PC-3 (cell line): Measurements from ENCODE around the gene KCNG2. TPM values are rescaled to one million over a fixed set of nuclear protein-coding genes. Genes with fewer than 3 reads are reported as not detected.

Experiments
- ATAC-seq: fragments of 200-7000 bp; cut with Tn5 transposase; 2 replicates; pipeline ENCODE4 v1.9.1; 2020; ENCODE audit warnings: mild to moderate bottlenecking, moderate library complexity
- BruUV-seq: library from RNA; stranded (reverse); fragments of 400-500 nt; replicated peaks from 2 replicates; lab custom pipeline; 2021; lab: Mats Ljungman, UMichigan
- CTCF ChIA-PET: fragments of 300-600 bp; sonication (Branson Sonifier 250); formaldehyde crosslinking; loops from one replicate; lab custom pipeline; 2022; ENCODE audit warnings: antibody characterized with exemption; lab: Charles Lee
- POLR2A ChIA-PET: fragments of 300-600 bp; sonication (Branson Sonifier 250); formaldehyde crosslinking; loops from one replicate; lab custom pipeline; 2022; ENCODE audit warnings: antibody characterized with exemption; ENCODE audit not compliant: unreplicated experiment; lab: Charles Lee
- DNase-seq: peaks from one replicate; pipeline ENCODE4 v3.0.0-alpha.2; 2015
- H2AFZ ChIP-seq: fragments of 300-600 bp; sonication (generic); 2 replicates; pipeline ENCODE4 v1.6.0; 2016; ENCODE audit warnings: antibody characterized with exemption, low read length
- H3F3A ChIP-seq: fragments of 300-600 bp; sonication (generic); one replicate; pipeline ENCODE4 v1.6.0; 2017; ENCODE audit warnings: antibody characterized with exemption, low read length, control low read depth, mild to moderate bottlenecking; ENCODE audit not compliant: unreplicated experiment
- H3K27ac ChIP-seq: fragments of 300-600 bp; sonication (generic); 2 replicates; pipeline ENCODE4 v1.5.1; 2016; ENCODE audit warnings: mild to moderate bottlenecking, low read length
- H3K27me3 ChIP-seq: fragments of 300-600 bp; sonication (generic); 2 replicates; pipeline ENCODE4 v1.6.1; 2016; ENCODE audit warnings: low read length, mixed read lengths
- H3K36me3 ChIP-seq: fragments of 300-600 bp; sonication (generic); 2 replicates; pipeline ENCODE4 v1.6.1; 2016; ENCODE audit warnings: low read depth, mixed run types, low read length, mixed read lengths
- H3K4me1 ChIP-seq: fragments of 300-600 bp; sonication (generic); 2 replicates; pipeline ENCODE4 v1.5.1; 2016; ENCODE audit warnings: low read length; ENCODE audit not compliant: insufficient read depth
- H3K4me2 ChIP-seq: fragments of 300-600 bp; sonication (generic); 2 replicates; pipeline ENCODE4 v1.6.0; 2016; ENCODE audit warnings: low read length
- H3K4me3 ChIP-seq: fragments of 300-600 bp; sonication (generic); 2 replicates; pipeline ENCODE4 v1.5.1; 2016; ENCODE audit warnings: mild to moderate bottlenecking, low read length, mixed read lengths
- H3K79me2 ChIP-seq: fragments of 300-600 bp; sonication (generic); 2 replicates; pipeline ENCODE4 v1.6.1; 2017; ENCODE audit warnings: low read length, mixed read lengths
- H3K9ac ChIP-seq: fragments of 300-600 bp; sonication (generic); 2 replicates; pipeline ENCODE4 v1.6.0; 2016; ENCODE audit warnings: mild to moderate bottlenecking, low read length
- H3K9me2 ChIP-seq: fragments of 300-600 bp; sonication (generic); replicated peaks from 2 replicates; pipeline ENCODE4 v1.6.1; 2016; ENCODE audit warnings: mixed run types, low read length, mixed read lengths
- H3K9me3 ChIP-seq: fragments of 300-600 bp; sonication (generic); 2 replicates; pipeline ENCODE4 v1.6.1; 2016; ENCODE audit warnings: low read length, mixed read lengths
- H4K20me1 ChIP-seq: fragments of 300-600 bp; sonication (generic); 2 replicates; pipeline ENCODE4 v1.6.1; 2016; ENCODE audit warnings: low read length, mixed read lengths
- EZH2 ChIP-seq: fragments of 300-600 bp; sonication (generic); IDR thresholded peaks from one replicate; pipeline ENCODE4 v1.6.1; 2017; ENCODE audit warnings: antibody characterized with exemption, mild to moderate bottlenecking, low read length; ENCODE audit not compliant: unreplicated experiment
- EZH2phosphoT487 ChIP-seq: fragments of 300-600 bp; sonication (generic); IDR thresholded peaks from 2 replicates; pipeline ENCODE4 v1.6.1; 2018; ENCODE audit warnings: mild to moderate bottlenecking, antibody characterized with exemption, low read length, borderline replicate concordance
- intact Hi-C: fragments of 100-400 bp; cut with micrococcal nuclease; formaldehyde crosslinking; loops from 2 replicates; pipeline ENCODE4 v1.9.0; 2023
- total RNA-seq: library from RNA; depleted of rRNA; stranded (reverse); fragments of >200 nt; gene quantifications from 2 replicates; pipeline ENCODE4 v1.2.3, GENCODE V29; 2014
- TF ChIP-seq, protein P1 (sequence below): fragments of 300-600 bp; sonication (generic); conservative IDR thresholded peaks from 2 replicates; pipeline ENCODE4 v1.5.1; 2017; ENCODE audit warnings: antibody characterized with exemption, low read depth, mild to moderate bottlenecking, low read length

KCNG2 gene
- total RNA-seq, 1 experiment from 2014 or later, result not detected

DNA sequence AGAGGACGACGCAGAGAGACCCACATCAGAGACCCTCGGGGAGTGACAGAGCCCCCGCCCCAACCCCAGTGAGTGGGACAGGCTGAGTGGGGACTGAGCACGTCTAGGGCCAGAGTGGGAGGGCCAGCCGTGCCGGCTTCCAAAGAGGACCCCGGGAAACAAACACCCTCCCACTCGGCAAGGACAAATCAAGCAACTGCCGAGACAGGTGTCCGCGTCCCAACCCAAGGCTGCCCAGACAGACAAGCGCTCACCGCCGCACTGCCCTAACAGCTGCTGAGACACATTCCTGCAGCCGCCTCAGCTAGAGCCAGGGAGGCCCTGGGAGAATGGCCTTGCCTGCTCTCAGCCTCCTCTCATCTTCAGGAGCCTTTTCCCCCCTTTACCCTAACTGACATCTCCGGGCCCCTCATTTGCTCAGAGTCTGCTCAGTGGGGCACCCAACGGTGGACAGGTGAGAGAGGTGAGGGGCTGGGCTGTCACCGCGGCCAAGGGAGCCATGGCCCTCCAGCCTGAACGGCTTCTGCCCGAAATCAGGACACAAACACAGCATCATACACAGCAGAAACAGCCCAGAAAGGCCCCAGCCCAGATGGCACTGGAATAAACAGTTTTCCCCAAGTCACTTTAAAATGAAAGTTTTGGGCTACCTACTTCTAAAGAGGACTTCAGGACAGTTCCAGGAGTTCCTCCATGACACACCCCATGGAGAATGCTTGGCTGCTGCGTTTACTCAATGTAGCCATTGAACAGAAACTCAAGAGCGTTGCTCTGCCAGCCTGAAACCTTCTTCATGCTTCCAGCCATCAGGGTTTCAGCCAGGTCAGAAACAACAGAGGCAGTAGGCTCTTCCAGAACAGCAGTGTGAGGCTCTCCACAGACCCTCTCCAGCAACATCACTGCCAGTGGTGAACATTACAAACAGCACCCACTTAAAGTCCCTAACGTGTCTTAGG is 130.1 kb downstream of the KCNG2 start:
- H3K4me1 ChIP-seq, result no peaks in the 10 kb centered on the region
- H2AFZ ChIP-seq, result no peak overlapping the region
- H3K36me3 ChIP-seq, result peaks cover 40% of the 10 kb centered on the region
- H3K79me2 ChIP-seq, result peaks cover 24% of the 10 kb centered on the region
- no peaks in the 10 kb centered on the region for H3K9me2 ChIP-seq
- no peak for TF ChIP-seq EZH2
- TF ChIP-seq, protein P1, sequence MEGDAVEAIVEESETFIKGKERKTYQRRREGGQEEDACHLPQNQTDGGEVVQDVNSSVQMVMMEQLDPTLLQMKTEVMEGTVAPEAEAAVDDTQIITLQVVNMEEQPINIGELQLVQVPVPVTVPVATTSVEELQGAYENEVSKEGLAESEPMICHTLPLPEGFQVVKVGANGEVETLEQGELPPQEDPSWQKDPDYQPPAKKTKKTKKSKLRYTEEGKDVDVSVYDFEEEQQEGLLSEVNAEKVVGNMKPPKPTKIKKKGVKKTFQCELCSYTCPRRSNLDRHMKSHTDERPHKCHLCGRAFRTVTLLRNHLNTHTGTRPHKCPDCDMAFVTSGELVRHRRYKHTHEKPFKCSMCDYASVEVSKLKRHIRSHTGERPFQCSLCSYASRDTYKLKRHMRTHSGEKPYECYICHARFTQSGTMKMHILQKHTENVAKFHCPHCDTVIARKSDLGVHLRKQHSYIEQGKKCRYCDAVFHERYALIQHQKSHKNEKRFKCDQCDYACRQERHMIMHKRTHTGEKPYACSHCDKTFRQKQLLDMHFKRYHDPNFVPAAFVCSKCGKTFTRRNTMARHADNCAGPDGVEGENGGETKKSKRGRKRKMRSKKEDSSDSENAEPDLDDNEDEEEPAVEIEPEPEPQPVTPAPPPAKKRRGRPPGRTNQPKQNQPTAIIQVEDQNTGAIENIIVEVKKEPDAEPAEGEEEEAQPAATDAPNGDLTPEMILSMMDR, result no peak
- TF ChIP-seq EZH2phosphoT487, result no peak
- H3K4me2 ChIP-seq, result no peak overlapping the region
- CTCF ChIA-PET, result no interaction called here
- ATAC-seq, result no peak
- intact Hi-C loops, result no loop called here
- peaks cover 14% of the 10 kb centered on the region for H3K9me3 ChIP-seq
- H3K4me3 ChIP-seq, result no peak overlapping the region
- no peak for DNase-seq
- H3K27me3 ChIP-seq, result no peaks in the 10 kb centered on the region
- no peak overlapping the region for H3K27ac ChIP-seq
- BruUV-seq, result no TSS peak
- POLR2A ChIA-PET, result no interaction called here
- no peaks in the 10 kb centered on the region for H3F3A ChIP-seq
- no peak overlapping the region for H3K9ac ChIP-seq
- H4K20me1 ChIP-seq, result no peaks in the 10 kb centered on the region

DNA sequence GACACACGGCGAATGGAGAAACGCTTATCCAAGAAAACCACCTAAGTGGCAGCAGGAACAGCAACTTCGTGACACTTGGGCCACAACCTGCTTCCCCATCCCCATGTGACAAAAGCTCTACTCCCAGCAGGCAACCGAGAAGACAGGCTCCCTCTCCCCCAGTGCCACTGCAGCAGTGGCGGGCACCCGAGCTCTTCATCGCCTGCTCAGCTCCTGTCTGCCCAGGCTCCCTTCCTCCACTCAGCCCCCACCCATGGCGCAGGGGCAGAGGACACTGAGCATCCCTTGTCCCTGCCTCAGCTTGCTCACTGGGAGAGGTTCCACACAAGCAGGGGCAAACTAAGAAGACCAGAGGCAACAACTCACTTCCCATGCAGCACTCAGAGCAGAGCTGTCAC is 130.8 kb downstream of the KCNG2 start:
- H3K4me2 ChIP-seq, result no peak overlapping the region
- no peaks in the 10 kb centered on the region for H3K9me2 ChIP-seq
- no peak for DNase-seq
- H3F3A ChIP-seq, result no peaks in the 10 kb centered on the region
- H3K79me2 ChIP-seq, result peaks cover 29% of the 10 kb centered on the region
- H3K9me3 ChIP-seq, result peaks cover 19% of the 10 kb centered on the region
- no peaks in the 10 kb centered on the region for H4K20me1 ChIP-seq
- intact Hi-C loops, result no loop called here
- no peak overlapping the region for H3K4me3 ChIP-seq
- H2AFZ ChIP-seq, result no peak overlapping the region
- peaks cover 47% of the 10 kb centered on the region for H3K36me3 ChIP-seq
- ATAC-seq, result no peak
- no TSS peak for BruUV-seq
- H3K27me3 ChIP-seq, result no peaks in the 10 kb centered on the region
- POLR2A ChIA-PET, result no interaction called here
- TF ChIP-seq EZH2, result no peak
- TF ChIP-seq, protein P1, result no peak
- TF ChIP-seq EZH2phosphoT487, result no peak
- H3K9ac ChIP-seq, result no peak overlapping the region
- CTCF ChIA-PET, result no interaction called here
- H3K4me1 ChIP-seq, result no peaks in the 10 kb centered on the region
- H3K27ac ChIP-seq, result no peak overlapping the region

DNA sequence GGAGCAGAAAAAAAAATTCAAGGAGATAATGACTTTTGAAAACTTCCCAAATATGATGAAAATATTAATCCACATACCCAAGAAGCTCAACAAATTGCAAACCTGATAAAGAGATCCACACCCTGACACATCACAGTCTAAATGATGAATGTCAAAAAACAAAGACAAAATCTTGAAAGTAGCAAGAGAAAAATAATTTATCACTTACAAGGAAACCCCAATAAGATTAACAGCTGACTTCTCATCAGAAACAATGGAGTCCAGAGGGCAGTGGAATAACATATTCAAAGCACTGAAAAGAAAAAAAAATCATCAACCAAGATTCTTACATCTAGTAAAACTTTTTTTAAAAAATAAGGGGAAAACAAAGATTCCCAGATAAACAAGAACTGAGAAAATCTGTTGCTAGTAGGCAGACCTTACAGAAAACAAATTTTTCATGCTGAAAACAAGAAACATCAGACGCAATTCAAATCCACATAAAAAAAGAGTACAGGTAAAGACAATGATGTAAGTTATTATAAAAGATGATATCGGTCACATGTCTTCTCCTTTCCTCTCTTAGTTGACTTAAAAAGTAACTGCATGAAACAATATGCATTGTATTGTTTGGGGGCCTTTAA is 132.4 kb downstream of the KCNG2 start:
- no peaks in the 10 kb centered on the region for H4K20me1 ChIP-seq

More for the DNA sequence above, 132.4 kb downstream of the KCNG2 start:
- TF ChIP-seq EZH2 (no peak), EZH2phosphoT487 (no peak)
- TF ChIP-seq, protein P1, result no peak
- BruUV-seq, result no TSS peak
- peaks cover 31% of the 10 kb centered on the region for H3K79me2 ChIP-seq
- no peak overlapping the region for H3K4me3 ChIP-seq
- H2AFZ ChIP-seq, result no peak overlapping the region
- ChIA-PET CTCF (no interaction called here), POLR2A (no interaction called here)
- no peaks in the 10 kb centered on the region for H3K4me1 ChIP-seq
- H3K27ac ChIP-seq, result no peak overlapping the region
- H3K9me2 ChIP-seq, result no peaks in the 10 kb centered on the region
- H3K9me3 ChIP-seq, result peaks cover 19% of the 10 kb centered on the region
- ATAC-seq (no peak), DNase-seq (no peak)
- H3F3A ChIP-seq, result no peaks in the 10 kb centered on the region
- intact Hi-C loops, result loop anchor here (5.0 to 10.0 kb wide), 2 partner anchors 55 to 217 kb away; partner anchors contain the start of gene TXNL4A
- H3K4me2 ChIP-seq, result no peak overlapping the region
- no peaks in the 10 kb centered on the region for H3K27me3 ChIP-seq
- peaks cover 44% of the 10 kb centered on the region for H3K36me3 ChIP-seq
- H3K9ac ChIP-seq, result no peak overlapping the region
